Measurements from ENCODE around the gene IL31RA.

Gene IL31RA

GRCh38 chr5:55865831-55866230 is 14.7 kb downstream of the IL31RA start:
- ChIA-PET POLR2A (interaction anchor here (0.5 kb wide), 1 partner anchor 280 kb away, joined by 4 read pairs; no protein-coding TSS in a partner anchor), CTCF (interaction anchor here (1.4 kb wide), 1 partner anchor 12 kb away, joined by 3 read pairs; no protein-coding TSS in a partner anchor)
- no peak for TF ChIP-seq CTCF (IDR thresholded peaks at IDR 0.05; ENCODE audit: control extremely low read depth, extremely low read depth, low read depth, missing control alignments)
- no peak for DNase-seq (ENCODE audit: extremely low spot score)

- ChIA-PET CTCF (interaction anchor here (1.4 kb wide), 1 partner anchor 12 kb away, joined by 3 read pairs; no protein-coding TSS in a partner anchor), POLR2A (no interaction called here)
- TF ChIP-seq CTCF (IDR thresholded peaks at IDR 0.05; ENCODE audit: control extremely low read depth, extremely low read depth, low read depth, missing control alignments): no peak
- DNase-seq (ENCODE audit: extremely low spot score): no peak
Observed at GRCh38 chr5:55866485-55866884, 15.3 kb downstream of the IL31RA start.

DNA sequence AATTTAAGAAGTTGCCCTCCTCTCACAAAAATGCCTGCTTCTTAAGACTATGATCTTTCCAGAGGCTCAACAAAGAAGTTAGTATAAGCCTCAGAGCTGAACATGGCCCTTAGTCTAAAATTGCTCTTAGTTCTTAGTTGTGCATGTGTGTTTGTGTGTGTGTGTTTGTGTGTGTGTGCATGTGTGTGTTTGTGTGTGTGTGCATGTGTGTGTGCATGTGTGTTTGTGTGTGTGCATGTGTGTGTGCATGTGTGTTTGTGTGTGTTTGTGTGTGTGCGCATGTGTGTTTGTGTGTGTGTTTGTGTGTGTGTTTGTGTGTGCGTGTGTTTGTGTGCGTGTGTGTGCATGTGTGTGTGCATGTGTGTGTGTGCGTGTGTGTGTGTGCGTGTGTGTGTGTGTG is 15.8 kb downstream of the IL31RA start:
- DNase-seq (ENCODE audit: extremely low spot score): no peak
- TF ChIP-seq CTCF (IDR thresholded peaks at IDR 0.05; ENCODE audit: control extremely low read depth, extremely low read depth, low read depth, missing control alignments): no peak
- ChIA-PET POLR2A (no interaction called here), CTCF (no interaction called here)

DNA sequence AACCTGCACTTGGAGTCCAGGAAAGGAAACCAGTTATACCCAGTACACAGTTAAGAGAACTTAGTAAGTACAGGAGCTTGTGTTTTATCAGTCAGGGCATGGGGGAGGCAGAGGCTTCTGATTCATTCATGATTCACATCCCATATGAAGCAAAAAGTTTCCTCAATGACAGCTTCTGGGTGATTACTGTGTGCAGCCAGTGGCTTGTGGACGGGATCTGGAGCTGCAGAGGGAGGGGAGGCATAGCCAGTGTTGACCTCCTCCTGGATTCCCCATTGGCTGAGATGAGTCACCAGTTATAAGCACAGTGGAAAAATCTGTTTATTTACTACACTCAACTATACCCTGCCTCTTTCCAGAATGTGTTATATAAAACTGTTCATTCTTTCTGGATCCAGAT is 17.7 kb downstream of the IL31RA start:
- ChIA-PET CTCF (interaction anchor here (1.3 kb wide), 2 partner anchors 11 to 20 kb away, joined by 3 to 4 read pairs; no protein-coding TSS in a partner anchor), POLR2A (no interaction called here)
- DNase-seq (ENCODE audit: extremely low spot score): no peak
- no peak for TF ChIP-seq CTCF (IDR thresholded peaks at IDR 0.05; ENCODE audit: control extremely low read depth, extremely low read depth, low read depth, missing control alignments)

DNA sequence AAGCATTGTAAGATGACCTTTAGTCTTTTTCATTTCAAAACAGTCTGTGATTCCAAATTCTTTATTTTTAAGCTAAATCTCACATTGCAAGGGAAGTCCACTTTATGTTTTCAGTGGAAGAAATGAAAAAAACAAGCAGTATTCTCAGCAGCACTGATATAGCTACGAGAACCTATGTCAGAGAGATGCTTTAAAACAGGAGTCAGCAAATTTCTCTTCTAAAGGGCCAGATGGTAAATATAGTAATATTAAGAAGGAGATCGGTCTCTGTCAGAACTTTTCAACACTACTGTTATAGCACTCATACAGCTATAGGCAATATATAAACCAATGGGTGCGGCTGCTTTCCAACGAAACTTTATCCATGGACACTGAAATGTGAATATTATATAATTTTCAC is 18.7 kb downstream of the IL31RA start:
- no peak for DNase-seq (ENCODE audit: extremely low spot score)
- CTCF ChIA-PET: interaction anchor here (0.9 kb wide), 1 partner anchor 8 kb away, joined by 3 read pairs; no protein-coding TSS in a partner anchor
- no peak for TF ChIP-seq CTCF (IDR thresholded peaks at IDR 0.05; ENCODE audit: control extremely low read depth, extremely low read depth, low read depth, missing control alignments)
- POLR2A ChIA-PET: no interaction called here

GRCh38 chr5:55873234-55873633 is 22.1 kb downstream of the IL31RA start:
- no peak for DNase-seq (ENCODE audit: extremely low spot score)
- POLR2A ChIA-PET: no interaction called here
- TF ChIP-seq CTCF (IDR thresholded peaks at IDR 0.05; ENCODE audit: control extremely low read depth, extremely low read depth, low read depth, missing control alignments): no peak
- CTCF ChIA-PET: no interaction called here

DNA sequence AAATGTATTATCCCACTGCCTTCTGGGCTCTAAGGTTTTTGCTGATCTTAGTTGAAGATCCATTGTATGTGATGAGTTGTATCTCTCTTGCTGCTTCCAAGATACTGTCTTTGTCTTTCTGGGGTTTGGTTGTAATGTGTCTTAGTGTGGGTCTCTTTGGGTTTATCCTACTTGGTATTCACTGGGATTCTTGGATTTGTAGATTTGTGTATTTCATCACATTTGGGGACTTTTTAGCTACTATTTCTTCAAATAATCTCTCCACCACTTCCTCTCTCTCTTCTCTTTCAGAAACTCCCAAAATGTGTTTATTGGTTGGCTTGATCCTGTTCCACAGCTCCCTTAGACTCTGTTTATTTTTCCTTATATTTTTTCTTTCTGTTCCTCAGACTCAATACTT is 26.5 kb downstream of the IL31RA start:
- CTCF ChIA-PET: interaction anchor here (1.1 kb wide), 1 partner anchor 8 kb away, joined by 3 read pairs; no protein-coding TSS in a partner anchor
- no peak for DNase-seq (ENCODE audit: extremely low spot score)
- POLR2A ChIA-PET: no interaction called here
- no peak for TF ChIP-seq CTCF (IDR thresholded peaks at IDR 0.05; ENCODE audit: control extremely low read depth, extremely low read depth, low read depth, missing control alignments)
